ENCODE data around the gene VMAC.

GRCh38 chr19:5951338-5951861 lies 46.7 kb downstream of the VMAC start:
- TF ChIP-seq CTCF (IDR thresholded peaks at IDR 0.05; ENCODE audit: low read depth, low read length, poor library complexity, severe bottlenecking) = no peak
- TF ChIP-seq EZH2phosphoT487 (IDR thresholded peaks at IDR 0.05; ENCODE audit: borderline replicate concordance, low read length) = no peak

Data from DOHH2 (cell line).